ENCODE data around the gene RBM33. TPM values are rescaled to one million over a fixed set of nuclear protein-coding genes. Genes with fewer than 3 reads are reported as not detected.
"Not testable (repeated sequence)": the region's sequence is repeated elsewhere in the genome, so short reads cannot be mapped to it uniquely, and the experiment has no call there.

RBM33 gene
- total RNA-seq, 3 donors from 2014 or later = 63.3 to 70.5 (median 66.4) TPM

- Mint-ChIP-seq H3K9me3 (no peaks in the 10 kb centered on the region), H3K27me3 (ENCODE audit: low read depth) (peaks cover 57% of the 10 kb centered on the region)
- no peak for ATAC-seq
Measured at GRCh38 chr7:155816996-155817395, 172.5 kb downstream of the RBM33 start.

GRCh38 chr7:155817515-155817914, 173.1 kb downstream of the RBM33 start:
- H3K4me1 Mint-ChIP-seq (ENCODE audit: low read depth); ATAC-seq; H3K36me3 Mint-ChIP-seq (ENCODE audit: insufficient read depth); H3K4me3 Mint-ChIP-seq; DNase-seq; H3K9me3 Mint-ChIP-seq: not testable (repeated sequence)
- peaks cover 56% of the 10 kb centered on the region for H3K27me3 Mint-ChIP-seq (ENCODE audit: low read depth)

More at GRCh38 chr7:155816996-155817395, 172.5 kb downstream of the RBM33 start:
- Mint-ChIP-seq H3K4me1 (ENCODE audit: low read depth) (peaks cover 7% of the 10 kb centered on the region), H3K4me3 (no peak overlapping the region), H3K36me3 (ENCODE audit: insufficient read depth) (no peaks in the 10 kb centered on the region)
- no peak for DNase-seq

- ATAC-seq = no peak
- Mint-ChIP-seq H3K27me3 (ENCODE audit: low read depth) (peaks cover 51% of the 10 kb centered on the region), H3K9me3 (no peaks in the 10 kb centered on the region), H3K36me3 (ENCODE audit: insufficient read depth) (no peaks in the 10 kb centered on the region), H3K4me1 (ENCODE audit: low read depth) (peaks cover 4% of the 10 kb centered on the region), H3K4me3 (no peak overlapping the region)
- DNase-seq = no peak
Measured at GRCh38 chr7:155818154-155818819, 173.8 kb downstream of the RBM33 start.

GRCh38 chr7:155818820-155819168, 174.3 kb downstream of the RBM33 start:
- Mint-ChIP-seq H3K9me3 (no peaks in the 10 kb centered on the region), H3K36me3 (ENCODE audit: insufficient read depth) (no peaks in the 10 kb centered on the region), H3K4me3 (no peak overlapping the region), H3K4me1 (ENCODE audit: low read depth) (peaks cover 4% of the 10 kb centered on the region), H3K27me3 (ENCODE audit: low read depth) (peaks cover 48% of the 10 kb centered on the region)
- ATAC-seq (no peak), DNase-seq (no peak)

- H3K4me3 Mint-ChIP-seq = no peak overlapping the region
- peaks cover 4% of the 10 kb centered on the region for H3K4me1 Mint-ChIP-seq (ENCODE audit: low read depth)
- DNase-seq (no peak), ATAC-seq (no peak)
- H3K27me3 Mint-ChIP-seq (ENCODE audit: low read depth) = peaks cover 44% of the 10 kb centered on the region
- H3K9me3 Mint-ChIP-seq = no peaks in the 10 kb centered on the region
- H3K36me3 Mint-ChIP-seq (ENCODE audit: insufficient read depth) = no peaks in the 10 kb centered on the region
Measured at GRCh38 chr7:155819186-155819585, 174.7 kb downstream of the RBM33 start.

GRCh38 chr7:155820246-155820645, 175.8 kb downstream of the RBM33 start:
- H3K4me3 Mint-ChIP-seq = no peak overlapping the region
- ATAC-seq = no peak
- H3K9me3 Mint-ChIP-seq = no peaks in the 10 kb centered on the region
- DNase-seq = no peak
- H3K36me3 Mint-ChIP-seq (ENCODE audit: insufficient read depth) = no peaks in the 10 kb centered on the region
- H3K4me1 Mint-ChIP-seq (ENCODE audit: low read depth) = peaks cover 4% of the 10 kb centered on the region
- H3K27me3 Mint-ChIP-seq (ENCODE audit: low read depth) = peaks cover 44% of the 10 kb centered on the region

- H3K4me1 Mint-ChIP-seq (ENCODE audit: low read depth) = no peaks in the 10 kb centered on the region
- no peaks in the 10 kb centered on the region for H3K36me3 Mint-ChIP-seq (ENCODE audit: insufficient read depth)
- H3K4me3 Mint-ChIP-seq = no peak overlapping the region
- no peaks in the 10 kb centered on the region for H3K9me3 Mint-ChIP-seq
- ATAC-seq = no peak
- H3K27me3 Mint-ChIP-seq (ENCODE audit: low read depth) = peaks cover 39% of the 10 kb centered on the region
- DNase-seq = no peak
Measured at GRCh38 chr7:155820788-155821187, 176.3 kb downstream of the RBM33 start.

GRCh38 chr7:155821851-155822250, 177.4 kb downstream of the RBM33 start:
- H3K9me3 Mint-ChIP-seq = no peaks in the 10 kb centered on the region
- H3K4me3 Mint-ChIP-seq = no peak overlapping the region
- peaks cover 36% of the 10 kb centered on the region for H3K27me3 Mint-ChIP-seq (ENCODE audit: low read depth)
- H3K4me1 Mint-ChIP-seq (ENCODE audit: low read depth) = no peaks in the 10 kb centered on the region
- ATAC-seq (no peak), DNase-seq (no peak)
- no peaks in the 10 kb centered on the region for H3K36me3 Mint-ChIP-seq (ENCODE audit: insufficient read depth)

- Mint-ChIP-seq H3K9me3 (no peaks in the 10 kb centered on the region), H3K27me3 (ENCODE audit: low read depth) (peaks cover 33% of the 10 kb centered on the region), H3K4me1 (ENCODE audit: low read depth) (no peaks in the 10 kb centered on the region), H3K4me3 (no peak overlapping the region), H3K36me3 (ENCODE audit: insufficient read depth) (no peaks in the 10 kb centered on the region)
- no peak for DNase-seq
- ATAC-seq = no peak
Measured at GRCh38 chr7:155824227-155824886, 179.9 kb downstream of the RBM33 start.

GRCh38 chr7:155825336-155825735, 180.9 kb downstream of the RBM33 start:
- Mint-ChIP-seq H3K27me3 (ENCODE audit: low read depth) (peaks cover 33% of the 10 kb centered on the region), H3K4me3 (no peak overlapping the region), H3K9me3 (no peaks in the 10 kb centered on the region), H3K4me1 (ENCODE audit: low read depth) (no peaks in the 10 kb centered on the region), H3K36me3 (ENCODE audit: insufficient read depth) (no peaks in the 10 kb centered on the region)
- ATAC-seq (no peak), DNase-seq (no peak)

- no peaks in the 10 kb centered on the region for H3K36me3 Mint-ChIP-seq (ENCODE audit: insufficient read depth)
- no peak for DNase-seq
- peaks cover 16% of the 10 kb centered on the region for H3K27me3 Mint-ChIP-seq (ENCODE audit: low read depth)
- no peak overlapping the region for H3K4me3 Mint-ChIP-seq
- no peaks in the 10 kb centered on the region for H3K4me1 Mint-ChIP-seq (ENCODE audit: low read depth)
- ATAC-seq = no peak
- H3K9me3 Mint-ChIP-seq = no peaks in the 10 kb centered on the region
Measured at GRCh38 chr7:155829796-155830470, 185.5 kb downstream of the RBM33 start.

Other genes starting within 250 kb of the RBM33 start
- gene EN2, start 186.5 kb upstream of the RBM33 start, total RNA-seq = not detected
- gene CNPY1, start 98.1 kb upstream of the RBM33 start, total RNA-seq = not detected
- under 1 TPM in 2 of 3 donors, not detected in 1; 0.05 TPM for gene SHH, start 167.8 kb downstream of the RBM33 start, total RNA-seq

Measured in activated T-cell treated with anti-CD3 and anti-CD28 coated beads, Interleukin-2, amount 50 U/mL, for 4 hours (primary cell).